ENCODE data around the gene PKD2L1. TPM values are rescaled to one million over a fixed set of nuclear protein-coding genes. Genes with fewer than 3 reads are reported as not detected.
A peak's percentile ranks its signal among the peaks of the same experiment; 100 is the strongest.

The PKD2L1 gene
- total and polyA plus RNA-seq, 10 of the 15 experiments (the other 5 are each of a cell fraction or from before 2014, with no cell fraction given), result 0.05 to 0.17 (median 0.08) TPM; not detected in 6

GRCh38 chr10:100353770-100354485, 23.9 kb upstream of the PKD2L1 start:
- DNase-seq (ENCODE audit: low read depth, low spot score) (no peak), ATAC-seq (no peak), FAIRE-seq (no peak)
- TF ChIP-seq KDM1A (IDR thresholded peaks at IDR 0.05; ENCODE audit: borderline replicate concordance), result no peak
- no peak for TF ChIP-seq RCOR1 (conservative IDR thresholded peaks at IDR 0.05; ENCODE audit: low read depth, low read length)
- no peak for TF ChIP-seq ZNF207 (IDR thresholded peaks at IDR 0.05; ENCODE audit: borderline replicate concordance)
- no peak for TF ChIP-seq RAD21 (IDR thresholded peaks at IDR 0.05; ENCODE audit: insufficient read depth, low read depth, low read length)
- TF ChIP-seq ZNF24 (IDR thresholded peaks at IDR 0.05), result no peak
- no peak for TF ChIP-seq BHLHE40 (IDR thresholded peaks at IDR 0.05; ENCODE audit: borderline replicate concordance in 1 of 2, low read depth in 2 of 2, low read length in 1 of 2)
- TF ChIP-seq CBX5 (IDR thresholded peaks at IDR 0.05; ENCODE audit: low read depth), result no peak
- TF ChIP-seq EED (IDR thresholded peaks at IDR 0.05; ENCODE audit: low read depth), result no peak
- no peak for TF ChIP-seq CHD2 (IDR thresholded peaks at IDR 0.05; ENCODE audit: borderline replicate concordance, low read depth, low read length)
- no peak for TF ChIP-seq ZNF592 (IDR thresholded peaks at IDR 0.05)
- TF ChIP-seq YY1 (IDR thresholded peaks at IDR 0.05; ENCODE audit: low read depth, low read length), result no peak
- TF ChIP-seq ZNF217 (IDR thresholded peaks at IDR 0.05), result no peak
- TF ChIP-seq IRF4 (IDR thresholded peaks at IDR 0.05; ENCODE audit: low read depth, low read length), result no peak
- TF ChIP-seq RFX5 (IDR thresholded peaks at IDR 0.05; ENCODE audit: low read depth, low read length), result no peak
- peaks cover 4% of the 10 kb centered on the region; the same call in 1 of the 2 replicates for H4K20me1 ChIP-seq (ENCODE audit: control insufficient read depth, insufficient read depth)
- no peak overlapping the region for H2AFZ ChIP-seq (ENCODE audit: control insufficient read depth, low read depth, low read length)
- POLR2A ChIA-PET, result interaction anchor here (0.5 to 11.8 kb wide), 6 partner anchors 17 to 118 kb away, joined by 3 to 191 read pairs (median 4); no protein-coding TSS in a partner anchor
- no peaks in the 10 kb centered on the region for H3K27me3 ChIP-seq (replicated peaks in 1 of 2; ENCODE audit: control insufficient read depth in 2 of 2, insufficient read depth in 2 of 2, low read length in 1 of 2)
- BruUV-seq (replicated peaks), result no TSS peak
- CTCF ChIA-PET, result interaction anchor here (0.7 to 1.6 kb wide), 3 partner anchors 10 to 77 kb away, joined by 4 to 7 read pairs (median 5); no protein-coding TSS in a partner anchor
- no peak overlapping the region for H3K9ac ChIP-seq (ENCODE audit: control insufficient read depth, insufficient read depth, low read length)
- RAD21 ChIA-PET (ENCODE audit: unreplicated experiment), result interaction anchor here (1.2 kb wide), 1 partner anchor 10 kb away, joined by 3 read pairs; no protein-coding TSS in a partner anchor
- no peaks in the 10 kb centered on the region for H3K9me3 ChIP-seq (replicated peaks; ENCODE audit: control insufficient read depth, insufficient read depth, low read length)
- intact Hi-C loops (cut with micrococcal nuclease; ENCODE audit: unreplicated experiment) (no loop called here), in situ Hi-C loops (cut with MboI) (no loop called here)
- peaks cover 6% of the 10 kb centered on the region for H3K4me1 ChIP-seq (ENCODE audit: control insufficient read depth, insufficient read depth, low read length)
- H3K4me2 ChIP-seq (ENCODE audit: control insufficient read depth, insufficient read depth), result peak overlapping the region; percentile 18; the same call in 1 of the 2 replicates
- WGBS (ENCODE audit: insufficient coverage, insufficient replicate concordance, low lambda C conversion rate, missing lambda C conversion rate), result 83% methylated on average over 6 of the region's 6 CpGs
- H3K4me3 ChIP-seq, result no peak overlapping the region
- SMC1A ChIA-PET (ENCODE audit: uncharacterized antibody, unreplicated experiment), result interaction anchor here (0.8 to 2.6 kb wide), 7 partner anchors 10 to 85 kb away, joined by 3 to 8 read pairs (median 4); no protein-coding TSS in a partner anchor
- no peak overlapping the region for H3K27ac ChIP-seq (ENCODE audit: control insufficient read depth, insufficient read depth)
- H3K79me2 ChIP-seq (ENCODE audit: control insufficient read depth, insufficient read depth, low read length), result peaks cover 40% of the 10 kb centered on the region
- H3K36me3 ChIP-seq (ENCODE audit: control insufficient read depth in 2 of 2, insufficient read depth in 2 of 2, low read length in 1 of 2), result peaks cover 8 to 60% of the 10 kb centered on the region in 2 experiments
